HEK293 (cell line): ENCODE measurements around the gene LAPTM4A.

ENCODE experiments used
- CTCF ChIA-PET: fragments of 350-600 bp; formaldehyde crosslinking; extraction: SDS; loops from one replicate; lab custom pipeline; 2021; ENCODE audit warnings: antibody characterized with exemption; lab: Yijun Ruan, JAX
- POLR2A ChIA-PET: fragments of 300-600 bp; formaldehyde crosslinking; extraction: SDS; loops from one replicate; lab custom pipeline; 2020; ENCODE audit warnings: antibody characterized with exemption, inconsistent platforms; lab: Yijun Ruan, JAX
- H3K27ac ChIP-seq: fragments of 200-500 bp; sonication (Bioruptor generic); 2 replicates; pipeline ENCODE4 v1.5.1; 2014; ENCODE audit warnings: low read depth, low read length, control low read depth, inconsistent platforms; ENCODE audit errors: extremely low read depth
- H3K36me3 ChIP-seq, 2 experiments: fragments of 200-500 bp in 1 of 2; sonication (Bioruptor generic) in 1 of 2; 1 replicate in 1 of 2; 2 replicates in 1 of 2; pipeline ENCODE4 v1.5.1; 2014 to 2017; ENCODE audit warnings: inconsistent platforms in 2 of 2, low read length in 2 of 2; ENCODE audit not compliant: control insufficient read depth in 2 of 2, insufficient read depth in 1 of 2
- H3K4me1 ChIP-seq: fragments of 200-500 bp; sonication (Bioruptor generic); 2 replicates; pipeline ENCODE4 v1.5.1; 2014; ENCODE audit warnings: mild to moderate bottlenecking, low read length, inconsistent platforms; ENCODE audit not compliant: control insufficient read depth, insufficient read depth
- H3K4me3 ChIP-seq: 2 replicates; pipeline ENCODE4 v1.5.1; 2011; ENCODE audit warnings: low read depth, mild to moderate bottlenecking, control low read depth, low read length, moderate library complexity
- H3K9me3 ChIP-seq: fragments of 200-500 bp; sonication (Bioruptor generic); 2 replicates; pipeline ENCODE4 v1.5.1; 2014; ENCODE audit warnings: low read depth, low read length, inconsistent platforms; ENCODE audit not compliant: control insufficient read depth, insufficient read depth
- BCL11B ChIP-seq: fragments of 450-650 bp; formaldehyde crosslinking; IDR thresholded peaks from 2 replicates; pipeline ENCODE4 v1.5.1; 2016; ENCODE audit warnings: low read depth, missing biosample characterization, missing genetic modification characterization
- FEZF1 ChIP-seq: fragments of 450-650 bp; formaldehyde crosslinking; IDR thresholded peaks from 2 replicates; pipeline ENCODE4 v1.5.1; 2016; ENCODE audit warnings: missing biosample characterization, missing genetic modification characterization
- GLIS1 ChIP-seq: fragments of 450-650 bp; formaldehyde crosslinking; IDR thresholded peaks from 2 replicates; pipeline ENCODE4 v1.5.1; 2016; ENCODE audit warnings: missing biosample characterization, missing genetic modification characterization
- IKZF3 ChIP-seq: fragments of 450-650 bp; IDR thresholded peaks from 2 replicates; pipeline ENCODE4 v1.5.0; 2018; ENCODE audit warnings: missing biosample characterization, mild to moderate bottlenecking, missing genetic modification characterization, moderate library complexity
- KLF10 ChIP-seq: fragments of 450-650 bp; IDR thresholded peaks from 2 replicates; pipeline ENCODE4 v1.5.1; 2018; ENCODE audit warnings: missing biosample characterization, mild to moderate bottlenecking, missing genetic modification characterization
- KLF16 ChIP-seq: fragments of 450-650 bp; formaldehyde crosslinking; IDR thresholded peaks from 2 replicates; pipeline ENCODE4 v1.5.1; 2017; ENCODE audit warnings: missing biosample characterization, missing genetic modification characterization
- PRDM1 ChIP-seq: fragments of 450-650 bp; formaldehyde crosslinking; IDR thresholded peaks from 2 replicates; pipeline ENCODE4; 2016; ENCODE audit warnings: missing biosample characterization, missing genetic modification characterization
- SCRT2 ChIP-seq: fragments of 450-650 bp; formaldehyde crosslinking; IDR thresholded peaks from 2 replicates; pipeline ENCODE4 v1.5.1; 2016; ENCODE audit warnings: missing biosample characterization, missing genetic modification characterization
- SP2 ChIP-seq: fragments of 450-650 bp; formaldehyde crosslinking; IDR thresholded peaks from 2 replicates; pipeline ENCODE4 v1.5.1; 2016; ENCODE audit warnings: missing biosample characterization, missing genetic modification characterization
- SP7 ChIP-seq: fragments of 450-650 bp; formaldehyde crosslinking; IDR thresholded peaks from 2 replicates; pipeline ENCODE4 v1.5.1; 2016; ENCODE audit warnings: missing biosample characterization, missing genetic modification characterization
- YY2 ChIP-seq: fragments of 450-650 bp; formaldehyde crosslinking; IDR thresholded peaks from 2 replicates; pipeline ENCODE4 v1.5.1; 2016; ENCODE audit warnings: missing biosample characterization, missing genetic modification characterization
- ZNF146 ChIP-seq: fragments of 450-650 bp; formaldehyde crosslinking; IDR thresholded peaks from 2 replicates; pipeline ENCODE4 v1.5.1; 2016; ENCODE audit warnings: missing biosample characterization, missing genetic modification characterization
- ZNF19 ChIP-seq: fragments of 450-650 bp; formaldehyde crosslinking; IDR thresholded peaks from 2 replicates; pipeline ENCODE4; 2016; ENCODE audit warnings: missing biosample characterization, missing genetic modification characterization, low read depth
- ZNF23 ChIP-seq: fragments of 450-650 bp; formaldehyde crosslinking; IDR thresholded peaks from 2 replicates; pipeline ENCODE4 v1.5.1; 2016; ENCODE audit warnings: missing biosample characterization, missing genetic modification characterization, borderline replicate concordance
- ZNF239 ChIP-seq: fragments of 450-650 bp; formaldehyde crosslinking; IDR thresholded peaks from 2 replicates; pipeline ENCODE4 v1.5.1; 2016; ENCODE audit warnings: missing biosample characterization, missing genetic modification characterization
- ZNF335 ChIP-seq: fragments of 450-650 bp; formaldehyde crosslinking; conservative IDR thresholded peaks from 2 replicates; pipeline ENCODE4 v1.5.1; 2016; ENCODE audit warnings: missing biosample characterization, missing genetic modification characterization
- ZNF354C ChIP-seq: fragments of 450-650 bp; formaldehyde crosslinking; IDR thresholded peaks from 2 replicates; pipeline ENCODE4 v1.5.1; 2016; ENCODE audit warnings: missing biosample characterization, missing genetic modification characterization, low read depth, borderline replicate concordance
- ZNF394 ChIP-seq: fragments of 450-650 bp; formaldehyde crosslinking; IDR thresholded peaks from 2 replicates; pipeline ENCODE4 v1.5.1; 2016; ENCODE audit warnings: missing biosample characterization, missing genetic modification characterization, mild to moderate bottlenecking, moderate library complexity, borderline replicate concordance
- ZNF514 ChIP-seq: fragments of 450-650 bp; formaldehyde crosslinking; IDR thresholded peaks from 2 replicates; pipeline ENCODE4 v1.5.1; 2016; ENCODE audit warnings: missing biosample characterization, missing genetic modification characterization
- ZNF585B ChIP-seq: fragments of 450-650 bp; formaldehyde crosslinking; IDR thresholded peaks from 2 replicates; pipeline ENCODE4 v1.5.1; 2016; ENCODE audit warnings: missing biosample characterization, missing genetic modification characterization
- ZNF692 ChIP-seq: fragments of 450-650 bp; formaldehyde crosslinking; IDR thresholded peaks from 2 replicates; pipeline ENCODE4 v1.5.1; 2016; ENCODE audit warnings: missing biosample characterization, missing genetic modification characterization
- ZNF791 ChIP-seq: fragments of 450-650 bp; formaldehyde crosslinking; IDR thresholded peaks from 2 replicates; pipeline ENCODE4 v1.5.1; 2016; ENCODE audit warnings: missing biosample characterization, missing genetic modification characterization
- ZXDB ChIP-seq: fragments of 450-650 bp; formaldehyde crosslinking; IDR thresholded peaks from 2 replicates; pipeline ENCODE4 v1.5.1; 2016; ENCODE audit warnings: missing biosample characterization, missing genetic modification characterization
- TF ChIP-seq, protein P1 (sequence below): fragments of 450-650 bp; formaldehyde crosslinking; IDR thresholded peaks from 2 replicates; pipeline ENCODE4 v1.5.1; 2016; ENCODE audit warnings: missing biosample characterization, missing genetic modification characterization
- TF ChIP-seq, protein P2 (sequence below): fragments of 450-650 bp; formaldehyde crosslinking; IDR thresholded peaks from 2 replicates; pipeline ENCODE4 v1.5.1; 2016; ENCODE audit warnings: missing biosample characterization, missing genetic modification characterization
- TF ChIP-seq, protein P3 (sequence below): fragments of 450-650 bp; formaldehyde crosslinking; IDR thresholded peaks from 2 replicates; pipeline ENCODE4 v1.5.1; 2016; ENCODE audit warnings: missing biosample characterization, missing genetic modification characterization
- TF ChIP-seq, protein P4 (sequence below): fragments of 450-650 bp; formaldehyde crosslinking; IDR thresholded peaks from 2 replicates; pipeline ENCODE4 v1.5.1; 2016; ENCODE audit warnings: missing biosample characterization, missing genetic modification characterization

The LAPTM4A gene

DNA sequence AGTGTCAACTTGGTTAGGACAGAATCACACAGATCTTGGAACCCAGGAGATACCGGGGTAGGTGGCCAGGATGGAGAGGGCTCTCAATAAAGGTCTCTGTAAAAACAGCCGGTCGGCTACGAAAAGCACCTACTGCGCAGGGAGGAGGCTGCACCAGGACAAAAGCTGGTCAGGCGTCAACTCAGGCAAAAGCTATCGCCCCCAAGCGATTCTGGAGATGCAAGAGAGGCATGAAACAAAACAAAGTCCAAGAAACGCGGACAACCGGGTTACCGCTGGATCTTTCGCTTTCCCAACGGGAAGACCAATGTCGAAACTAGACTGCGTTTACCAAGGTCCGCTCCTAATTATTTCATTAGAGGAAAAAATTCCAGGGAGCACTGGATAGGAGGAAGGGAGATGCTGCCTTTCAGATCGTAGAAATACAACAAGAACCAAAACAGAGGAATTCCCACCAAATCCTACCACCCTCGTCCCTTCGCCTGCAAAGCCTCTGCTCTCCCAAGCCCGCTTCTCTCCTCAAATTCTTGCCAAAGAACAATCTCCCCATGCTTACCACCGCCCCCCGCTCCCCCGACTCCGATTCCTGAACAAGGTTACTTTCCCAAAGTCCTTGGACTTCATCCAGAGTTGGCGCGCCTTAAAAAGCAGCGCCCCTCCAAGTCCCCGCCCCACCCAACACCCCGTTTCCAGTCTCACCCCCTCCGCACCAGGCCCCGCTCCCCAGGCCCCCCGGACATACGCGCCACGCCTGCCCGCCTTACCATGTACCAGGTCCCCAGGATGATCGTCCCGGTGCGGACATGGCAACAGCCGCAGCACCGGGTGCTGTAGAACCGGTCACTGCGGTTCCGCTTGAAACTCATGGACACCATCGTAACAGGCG lies 539 bp downstream of the LAPTM4A start (continued):
- no peak for TF ChIP-seq KLF16 (tag by site-specific recombination)
- TF ChIP-seq ZNF23 (tag by site-specific recombination), result no peak
- TF ChIP-seq YY2, result no peak
- TF ChIP-seq, protein P1, sequence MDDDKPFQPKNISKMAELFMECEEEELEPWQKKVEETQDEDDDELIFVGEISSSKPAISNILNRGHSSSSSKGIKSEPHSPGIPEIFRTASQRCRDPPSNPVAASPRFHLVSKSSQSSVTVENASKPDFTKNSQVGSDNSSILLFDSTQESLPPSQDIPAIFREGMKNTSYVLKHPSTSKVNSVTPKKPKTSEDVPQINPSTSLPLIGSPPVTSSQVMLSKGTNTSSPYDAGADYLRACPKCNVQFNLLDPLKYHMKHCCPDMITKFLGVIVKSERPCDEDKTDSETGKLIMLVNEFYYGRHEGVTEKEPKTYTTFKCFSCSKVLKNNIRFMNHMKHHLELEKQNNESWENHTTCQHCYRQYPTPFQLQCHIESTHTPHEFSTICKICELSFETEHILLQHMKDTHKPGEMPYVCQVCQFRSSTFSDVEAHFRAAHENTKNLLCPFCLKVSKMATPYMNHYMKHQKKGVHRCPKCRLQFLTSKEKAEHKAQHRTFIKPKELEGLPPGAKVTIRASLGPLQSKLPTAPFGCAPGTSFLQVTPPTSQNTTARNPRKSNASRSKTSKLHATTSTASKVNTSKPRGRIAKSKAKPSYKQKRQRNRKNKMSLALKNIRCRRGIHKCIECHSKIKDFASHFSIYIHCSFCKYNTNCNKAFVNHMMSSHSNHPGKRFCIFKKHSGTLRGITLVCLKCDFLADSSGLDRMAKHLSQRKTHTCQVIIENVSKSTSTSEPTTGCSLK (tag by site-specific recombination), result no peak
- peak; percentile 72 for TF ChIP-seq IKZF3 (tag by site-specific recombination)
- no peak for TF ChIP-seq ZNF354C
- no peak for TF ChIP-seq BCL11B

DNA sequence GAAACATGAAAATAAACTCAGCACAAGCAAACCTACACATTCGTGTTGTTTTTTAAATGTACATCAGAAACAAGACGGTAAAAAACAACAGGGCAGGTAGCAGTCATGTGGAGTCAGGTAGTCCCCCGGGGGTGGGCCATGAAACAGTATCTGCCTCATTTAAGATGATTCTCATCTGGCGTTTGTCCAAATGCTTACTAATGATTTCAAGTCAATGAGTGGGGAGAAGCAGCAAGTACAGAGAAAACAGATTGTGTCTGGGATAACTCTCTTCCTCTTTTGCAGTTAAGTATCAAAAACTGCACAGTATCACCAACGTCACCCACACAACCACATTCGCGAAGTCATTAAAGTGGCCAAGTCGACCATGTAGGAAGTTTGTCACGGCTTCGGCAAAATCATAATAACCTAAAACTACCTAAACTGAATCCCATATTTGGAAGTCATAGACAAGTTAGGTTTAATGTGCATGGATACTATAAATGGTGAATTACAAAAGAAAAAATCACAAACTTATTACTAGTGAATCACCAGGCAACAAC lies 1.3 kb downstream of the LAPTM4A start:
- POLR2A ChIA-PET, result interaction anchor here (1.7 kb wide), 1 partner anchor 44 kb away, joined by 7 read pairs; no protein-coding TSS in a partner anchor
- CTCF ChIA-PET, result interaction anchor here (0.6 to 3.2 kb wide), 4 partner anchors 35 to 586 kb away, joined by 3 to 14 read pairs (median 6); no protein-coding TSS in a partner anchor
- Histone ChIP-seq H3K9me3 (no peaks in the 10 kb centered on the region), H3K27ac (peak overlapping the region; percentile 83), H3K36me3 (no peaks in the 10 kb centered on the region; a peak in 1 of 3 replicates), H3K4me1 (peaks cover 13% of the 10 kb centered on the region), H3K4me3 (peak overlapping the region; percentile 81)
- no peak for TF ChIP-seq ZNF585B (tag by site-specific recombination)
- 0 out of 2 replicates have a peak, but pooled peaks have one; percentile 9 for TF ChIP-seq ZNF335 (tag by site-specific recombination)
- no peak for TF ChIP-seq SP2 (tag by site-specific recombination)
- TF ChIP-seq, protein P2, sequence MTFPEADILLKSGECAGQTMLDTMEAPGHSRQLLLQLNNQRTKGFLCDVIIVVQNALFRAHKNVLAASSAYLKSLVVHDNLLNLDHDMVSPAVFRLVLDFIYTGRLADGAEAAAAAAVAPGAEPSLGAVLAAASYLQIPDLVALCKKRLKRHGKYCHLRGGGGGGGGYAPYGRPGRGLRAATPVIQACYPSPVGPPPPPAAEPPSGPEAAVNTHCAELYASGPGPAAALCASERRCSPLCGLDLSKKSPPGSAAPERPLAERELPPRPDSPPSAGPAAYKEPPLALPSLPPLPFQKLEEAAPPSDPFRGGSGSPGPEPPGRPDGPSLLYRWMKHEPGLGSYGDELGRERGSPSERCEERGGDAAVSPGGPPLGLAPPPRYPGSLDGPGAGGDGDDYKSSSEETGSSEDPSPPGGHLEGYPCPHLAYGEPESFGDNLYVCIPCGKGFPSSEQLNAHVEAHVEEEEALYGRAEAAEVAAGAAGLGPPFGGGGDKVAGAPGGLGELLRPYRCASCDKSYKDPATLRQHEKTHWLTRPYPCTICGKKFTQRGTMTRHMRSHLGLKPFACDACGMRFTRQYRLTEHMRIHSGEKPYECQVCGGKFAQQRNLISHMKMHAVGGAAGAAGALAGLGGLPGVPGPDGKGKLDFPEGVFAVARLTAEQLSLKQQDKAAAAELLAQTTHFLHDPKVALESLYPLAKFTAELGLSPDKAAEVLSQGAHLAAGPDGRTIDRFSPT (tag by site-specific recombination), result peak; percentile 26; the same call in 1 of the 2 replicates
- TF ChIP-seq, protein P3, sequence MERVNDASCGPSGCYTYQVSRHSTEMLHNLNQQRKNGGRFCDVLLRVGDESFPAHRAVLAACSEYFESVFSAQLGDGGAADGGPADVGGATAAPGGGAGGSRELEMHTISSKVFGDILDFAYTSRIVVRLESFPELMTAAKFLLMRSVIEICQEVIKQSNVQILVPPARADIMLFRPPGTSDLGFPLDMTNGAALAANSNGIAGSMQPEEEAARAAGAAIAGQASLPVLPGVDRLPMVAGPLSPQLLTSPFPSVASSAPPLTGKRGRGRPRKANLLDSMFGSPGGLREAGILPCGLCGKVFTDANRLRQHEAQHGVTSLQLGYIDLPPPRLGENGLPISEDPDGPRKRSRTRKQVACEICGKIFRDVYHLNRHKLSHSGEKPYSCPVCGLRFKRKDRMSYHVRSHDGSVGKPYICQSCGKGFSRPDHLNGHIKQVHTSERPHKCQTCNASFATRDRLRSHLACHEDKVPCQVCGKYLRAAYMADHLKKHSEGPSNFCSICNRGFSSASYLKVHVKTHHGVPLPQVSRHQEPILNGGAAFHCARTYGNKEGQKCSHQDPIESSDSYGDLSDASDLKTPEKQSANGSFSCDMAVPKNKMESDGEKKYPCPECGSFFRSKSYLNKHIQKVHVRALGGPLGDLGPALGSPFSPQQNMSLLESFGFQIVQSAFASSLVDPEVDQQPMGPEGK (tag by site-specific recombination), result peak; percentile 65; the same call in 1 of the 2 replicates
- no peak for TF ChIP-seq ZNF19 (tag by site-specific recombination)
- TF ChIP-seq SCRT2 (tag by site-specific recombination), result no peak
- TF ChIP-seq ZNF394 (tag by site-specific recombination), result peak; percentile 67
- no peak for TF ChIP-seq ZNF692 (tag by site-specific recombination)
- TF ChIP-seq ZNF146 (tag by site-specific recombination), result no peak
- no peak for TF ChIP-seq ZNF791 (tag by site-specific recombination)
- 0 out of 2 replicates have a peak, but pooled peaks have one; percentile 25 for TF ChIP-seq PRDM1 (tag by site-specific recombination)
- TF ChIP-seq KLF10 (tag by site-specific recombination), result no peak
- no peak for TF ChIP-seq ZXDB (tag by site-specific recombination)
- no peak for TF ChIP-seq ZNF239
- TF ChIP-seq KLF16 (tag by site-specific recombination), result 0 out of 2 replicates have a peak, but pooled peaks have one; percentile 20
- peak; percentile 57 for TF ChIP-seq GLIS1 (tag by site-specific recombination)
- TF ChIP-seq ZNF514, result no peak
- TF ChIP-seq, protein P4, sequence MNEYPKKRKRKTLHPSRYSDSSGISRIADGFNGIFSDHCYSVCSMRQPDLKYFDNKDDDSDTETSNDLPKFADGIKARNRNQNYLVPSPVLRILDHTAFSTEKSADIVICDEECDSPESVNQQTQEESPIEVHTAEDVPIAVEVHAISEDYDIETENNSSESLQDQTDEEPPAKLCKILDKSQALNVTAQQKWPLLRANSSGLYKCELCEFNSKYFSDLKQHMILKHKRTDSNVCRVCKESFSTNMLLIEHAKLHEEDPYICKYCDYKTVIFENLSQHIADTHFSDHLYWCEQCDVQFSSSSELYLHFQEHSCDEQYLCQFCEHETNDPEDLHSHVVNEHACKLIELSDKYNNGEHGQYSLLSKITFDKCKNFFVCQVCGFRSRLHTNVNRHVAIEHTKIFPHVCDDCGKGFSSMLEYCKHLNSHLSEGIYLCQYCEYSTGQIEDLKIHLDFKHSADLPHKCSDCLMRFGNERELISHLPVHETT (tag by site-specific recombination), result 0 out of 2 replicates have a peak, but pooled peaks have one; percentile 18
- peak; percentile 48 for TF ChIP-seq FEZF1 (tag by site-specific recombination)
- peak; percentile 23; the same call in 1 of the 2 replicates for TF ChIP-seq SP7 (tag by site-specific recombination)
